GM12878 (cell line): ENCODE data around the gene GET3. TPM values are rescaled to one million over a fixed set of nuclear protein-coding genes. Genes with fewer than 3 reads are reported as not detected.

ENCODE experiments used
- ATF3 ChIP-seq: IDR thresholded peaks from 2 replicates; pipeline ENCODE4 v1.6.1; 2011; ENCODE audit warnings: low read depth, mild to moderate bottlenecking, low read length, moderate library complexity, borderline replicate concordance; ENCODE audit errors: extremely low read depth
- CBX5 ChIP-seq: sonication (generic); IDR thresholded peaks from 2 replicates; pipeline ENCODE4 v1.6.1; 2016; ENCODE audit warnings: low read depth, moderate library complexity, mild to moderate bottlenecking, inconsistent platforms
- CHD4 ChIP-seq: fragments of 200-600 bp; sonication (generic); IDR thresholded peaks from 2 replicates; pipeline ENCODE4 v1.6.1; 2016; ENCODE audit warnings: mild to moderate bottlenecking
- FOXK2 ChIP-seq: fragments of 450-650 bp; IDR thresholded peaks from 2 replicates; pipeline ENCODE4 v1.6.1; 2017; ENCODE audit warnings: mild to moderate bottlenecking, moderate library complexity
- GABPA ChIP-seq: IDR thresholded peaks from 2 replicates; pipeline ENCODE4 v1.6.1; 2014; ENCODE audit warnings: antibody characterized with exemption, low read depth, mild to moderate bottlenecking, inconsistent platforms
- HDAC6 ChIP-seq: fragments of 200-600 bp; sonication (generic); IDR thresholded peaks from one replicate; pipeline ENCODE4 v1.8.0; 2017; ENCODE audit warnings: antibody characterized with exemption; ENCODE audit not compliant: unreplicated experiment
- MEF2B ChIP-seq: fragments of 450-650 bp; IDR thresholded peaks from 2 replicates; pipeline ENCODE4 v1.6.1; 2018; ENCODE audit warnings: mild to moderate bottlenecking, moderate library complexity; ENCODE audit not compliant: partially characterized antibody, poor library complexity, severe bottlenecking
- MYB ChIP-seq: fragments of 150-350 bp; IDR thresholded peaks from 2 replicates; pipeline ENCODE4 v1.6.1; 2014; ENCODE audit warnings: mild to moderate bottlenecking, low read depth, low read length, borderline replicate concordance
- RCOR1 ChIP-seq: conservative IDR thresholded peaks from 2 replicates; pipeline ENCODE4 v1.6.1; 2012; ENCODE audit warnings: low read depth, low read length, improper control_type of control experiment
- RELA ChIP-seq: fragments of 450-650 bp; IDR thresholded peaks from 2 replicates; pipeline ENCODE4 v1.8.0; 2014; ENCODE audit warnings: borderline replicate concordance; ENCODE audit not compliant: partially characterized antibody
- SMAD1 ChIP-seq: fragments of 450-650 bp; IDR thresholded peaks from 2 replicates; pipeline ENCODE4 v1.6.1; 2018; ENCODE audit warnings: mild to moderate bottlenecking, low read depth; ENCODE audit not compliant: partially characterized antibody
- SMARCA5 ChIP-seq: fragments of 450-650 bp; IDR thresholded peaks from 2 replicates; pipeline ENCODE4 v1.6.1; 2017; ENCODE audit warnings: mild to moderate bottlenecking
- YY1 ChIP-seq: IDR thresholded peaks from 2 replicates; pipeline ENCODE4 v1.6.1; 2011; ENCODE audit warnings: low read depth, mild to moderate bottlenecking, low read length
- polyA plus RNA-seq, 11 experiments: library from polyadenylated mRNA; depleted of rRNA in 4 of 11; unstranded in 6 of 11; stranded (reverse) in 5 of 11; fragments of >200 nt; fragmentation: Nextera tagmentation in 4 of 11; fragmentation: Illumina TruSeq in 1 of 11; extraction: Ambion mirVana in 4 of 11; extraction: Trizol in 1 of 11; gene quantifications; 1 replicate in 1 of 11; 2 replicates in 10 of 11; pipeline versions ENCODE4 v1.2.1 to v1.2.3, GENCODE V29; 2011 to 2016; ENCODE audit warnings: inconsistent platforms in 2 of 11, missing spikeins in 2 of 11, low read depth in 1 of 11
- total RNA-seq, 4 experiments: library from RNA; depleted of rRNA in 3 of 4; stranded (reverse); fragments of >200 nt in 3 of 4; fragmentation: Illumina TruSeq in 1 of 4; extraction: Trizol in 1 of 4; gene quantifications; 2 replicates each; pipeline versions ENCODE4 v1.2.1 to v1.2.3, GENCODE V29; 2013 to 2021
- TF ChIP-seq, protein P1 (sequence below): IDR thresholded peaks from 2 replicates; pipeline ENCODE4 v1.6.1; 2012; ENCODE audit warnings: mild to moderate bottlenecking, low read depth, low read length
- TF ChIP-seq, protein P2 (sequence below), 3 experiments: IDR thresholded peaks in 2 of 3; conservative IDR thresholded peaks in 1 of 3; 2 replicates each; pipeline ENCODE4 v1.5.1; 2011; ENCODE audit warnings: low read depth in 3 of 3, low read length in 3 of 3, mild to moderate bottlenecking in 3 of 3, control low read depth in 2 of 3, moderate library complexity in 2 of 3, inconsistent platforms in 1 of 3, mixed read lengths in 1 of 3; ENCODE audit not compliant: control insufficient read depth in 2 of 3, insufficient read depth in 1 of 3; ENCODE audit errors: extremely low read depth in 1 of 3
- TF ChIP-seq, protein P3 (sequence below): fragments of 450-650 bp; IDR thresholded peaks from 2 replicates; pipeline ENCODE4 v1.6.1; 2018; ENCODE audit warnings: mild to moderate bottlenecking, low read depth, moderate library complexity; ENCODE audit not compliant: partially characterized antibody

The GET3 gene
- total and polyA plus RNA-seq, 10 of the 15 experiments (the other 5 are each of a cell fraction or from before 2014, with no cell fraction given) = 14.5 to 144 (median 97.2) TPM

DNA sequence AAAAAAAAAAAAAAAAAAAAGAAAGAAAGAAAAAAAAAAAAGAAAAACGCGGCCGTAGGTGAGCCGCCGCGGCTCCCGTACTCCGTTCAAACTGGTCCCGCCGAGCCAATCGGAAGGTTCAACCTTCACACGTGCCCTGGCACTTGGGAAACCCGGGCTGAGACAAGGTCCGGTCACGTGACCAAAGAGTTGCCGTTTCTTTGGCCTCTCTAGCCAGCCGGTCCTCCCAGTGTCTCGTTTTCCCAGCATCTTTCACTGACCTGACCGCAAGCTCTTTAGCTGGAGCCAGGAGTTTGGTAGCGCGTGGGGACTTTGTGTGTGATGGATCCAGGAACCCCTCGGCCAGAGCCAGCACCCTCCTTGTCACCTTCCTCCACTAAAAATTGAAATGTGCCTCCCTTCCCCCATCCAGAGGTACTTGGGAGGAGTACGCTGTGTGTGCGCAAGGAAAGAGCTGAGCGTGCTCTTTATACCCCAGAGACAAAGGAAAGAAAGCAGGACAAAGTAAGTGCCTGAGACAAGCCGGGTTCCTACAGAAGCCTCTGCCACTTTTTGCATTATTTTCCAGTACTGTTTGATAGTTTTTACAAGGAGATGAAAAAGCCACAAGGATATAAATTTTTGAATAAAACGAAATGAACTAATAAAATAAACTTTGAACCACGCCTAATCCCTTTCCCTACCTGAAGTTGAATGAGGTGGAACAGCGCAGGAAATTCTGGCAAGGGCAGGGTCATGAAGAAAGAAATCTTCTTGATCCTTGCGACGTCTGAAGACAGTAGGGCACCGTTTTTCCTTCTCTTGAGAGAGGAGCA is 14.5 kb upstream of the GET3 start (continued):
- TF ChIP-seq HDAC6 = no peak
- TF ChIP-seq ATF3 = peak; percentile 95; the same call in 1 of the 2 replicates
- peak; percentile 53 for TF ChIP-seq RELA
- peak; percentile 66 for TF ChIP-seq FOXK2
- TF ChIP-seq MEF2B = peak; percentile 77
- TF ChIP-seq MYB = no peak
- TF ChIP-seq SMAD1 = no peak
- TF ChIP-seq, protein P1, sequence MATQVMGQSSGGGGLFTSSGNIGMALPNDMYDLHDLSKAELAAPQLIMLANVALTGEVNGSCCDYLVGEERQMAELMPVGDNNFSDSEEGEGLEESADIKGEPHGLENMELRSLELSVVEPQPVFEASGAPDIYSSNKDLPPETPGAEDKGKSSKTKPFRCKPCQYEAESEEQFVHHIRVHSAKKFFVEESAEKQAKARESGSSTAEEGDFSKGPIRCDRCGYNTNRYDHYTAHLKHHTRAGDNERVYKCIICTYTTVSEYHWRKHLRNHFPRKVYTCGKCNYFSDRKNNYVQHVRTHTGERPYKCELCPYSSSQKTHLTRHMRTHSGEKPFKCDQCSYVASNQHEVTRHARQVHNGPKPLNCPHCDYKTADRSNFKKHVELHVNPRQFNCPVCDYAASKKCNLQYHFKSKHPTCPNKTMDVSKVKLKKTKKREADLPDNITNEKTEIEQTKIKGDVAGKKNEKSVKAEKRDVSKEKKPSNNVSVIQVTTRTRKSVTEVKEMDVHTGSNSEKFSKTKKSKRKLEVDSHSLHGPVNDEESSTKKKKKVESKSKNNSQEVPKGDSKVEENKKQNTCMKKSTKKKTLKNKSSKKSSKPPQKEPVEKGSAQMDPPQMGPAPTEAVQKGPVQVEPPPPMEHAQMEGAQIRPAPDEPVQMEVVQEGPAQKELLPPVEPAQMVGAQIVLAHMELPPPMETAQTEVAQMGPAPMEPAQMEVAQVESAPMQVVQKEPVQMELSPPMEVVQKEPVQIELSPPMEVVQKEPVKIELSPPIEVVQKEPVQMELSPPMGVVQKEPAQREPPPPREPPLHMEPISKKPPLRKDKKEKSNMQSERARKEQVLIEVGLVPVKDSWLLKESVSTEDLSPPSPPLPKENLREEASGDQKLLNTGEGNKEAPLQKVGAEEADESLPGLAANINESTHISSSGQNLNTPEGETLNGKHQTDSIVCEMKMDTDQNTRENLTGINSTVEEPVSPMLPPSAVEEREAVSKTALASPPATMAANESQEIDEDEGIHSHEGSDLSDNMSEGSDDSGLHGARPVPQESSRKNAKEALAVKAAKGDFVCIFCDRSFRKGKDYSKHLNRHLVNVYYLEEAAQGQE = no peak
- no peak for TF ChIP-seq SMARCA5
- peak; percentile 83 for TF ChIP-seq GABPA
- TF ChIP-seq, protein P2, sequence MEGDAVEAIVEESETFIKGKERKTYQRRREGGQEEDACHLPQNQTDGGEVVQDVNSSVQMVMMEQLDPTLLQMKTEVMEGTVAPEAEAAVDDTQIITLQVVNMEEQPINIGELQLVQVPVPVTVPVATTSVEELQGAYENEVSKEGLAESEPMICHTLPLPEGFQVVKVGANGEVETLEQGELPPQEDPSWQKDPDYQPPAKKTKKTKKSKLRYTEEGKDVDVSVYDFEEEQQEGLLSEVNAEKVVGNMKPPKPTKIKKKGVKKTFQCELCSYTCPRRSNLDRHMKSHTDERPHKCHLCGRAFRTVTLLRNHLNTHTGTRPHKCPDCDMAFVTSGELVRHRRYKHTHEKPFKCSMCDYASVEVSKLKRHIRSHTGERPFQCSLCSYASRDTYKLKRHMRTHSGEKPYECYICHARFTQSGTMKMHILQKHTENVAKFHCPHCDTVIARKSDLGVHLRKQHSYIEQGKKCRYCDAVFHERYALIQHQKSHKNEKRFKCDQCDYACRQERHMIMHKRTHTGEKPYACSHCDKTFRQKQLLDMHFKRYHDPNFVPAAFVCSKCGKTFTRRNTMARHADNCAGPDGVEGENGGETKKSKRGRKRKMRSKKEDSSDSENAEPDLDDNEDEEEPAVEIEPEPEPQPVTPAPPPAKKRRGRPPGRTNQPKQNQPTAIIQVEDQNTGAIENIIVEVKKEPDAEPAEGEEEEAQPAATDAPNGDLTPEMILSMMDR (IDR thresholded peaks at IDR 0.05 in 2 of 3, conservative IDR thresholded peaks at IDR 0.05 in 1 of 3; ENCODE audit: control insufficient read depth in 2 of 3, extremely low read depth in 1 of 3, insufficient read depth in 1 of 3, low read depth in 3 of 3, low read length in 3 of 3) = no peak
- TF ChIP-seq, protein P3, sequence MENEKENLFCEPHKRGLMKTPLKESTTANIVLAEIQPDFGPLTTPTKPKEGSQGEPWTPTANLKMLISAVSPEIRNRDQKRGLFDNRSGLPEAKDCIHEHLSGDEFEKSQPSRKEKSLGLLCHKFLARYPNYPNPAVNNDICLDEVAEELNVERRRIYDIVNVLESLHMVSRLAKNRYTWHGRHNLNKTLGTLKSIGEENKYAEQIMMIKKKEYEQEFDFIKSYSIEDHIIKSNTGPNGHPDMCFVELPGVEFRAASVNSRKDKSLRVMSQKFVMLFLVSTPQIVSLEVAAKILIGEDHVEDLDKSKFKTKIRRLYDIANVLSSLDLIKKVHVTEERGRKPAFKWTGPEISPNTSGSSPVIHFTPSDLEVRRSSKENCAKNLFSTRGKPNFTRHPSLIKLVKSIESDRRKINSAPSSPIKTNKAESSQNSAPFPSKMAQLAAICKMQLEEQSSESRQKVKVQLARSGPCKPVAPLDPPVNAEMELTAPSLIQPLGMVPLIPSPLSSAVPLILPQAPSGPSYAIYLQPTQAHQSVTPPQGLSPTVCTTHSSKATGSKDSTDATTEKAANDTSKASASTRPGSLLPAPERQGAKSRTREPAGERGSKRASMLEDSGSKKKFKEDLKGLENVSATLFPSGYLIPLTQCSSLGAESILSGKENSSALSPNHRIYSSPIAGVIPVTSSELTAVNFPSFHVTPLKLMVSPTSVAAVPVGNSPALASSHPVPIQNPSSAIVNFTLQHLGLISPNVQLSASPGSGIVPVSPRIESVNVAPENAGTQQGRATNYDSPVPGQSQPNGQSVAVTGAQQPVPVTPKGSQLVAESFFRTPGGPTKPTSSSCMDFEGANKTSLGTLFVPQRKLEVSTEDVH = peak; percentile 56
- TF ChIP-seq CBX5 = no peak
- TF ChIP-seq YY1 = no peak; the same call in 1 of the 2 replicates
- TF ChIP-seq RCOR1 = no peak
- no peak for TF ChIP-seq CHD4
